SK-N-SH (cell line): ENCODE results near the gene SUN5. TPM values are rescaled to one million over a fixed set of nuclear protein-coding genes. Genes with fewer than 3 reads are reported as not detected.

ENCODE experiments used
- CTCF ChIA-PET: fragments of 300-600, 350-600 bp; formaldehyde crosslinking; extraction: SDS; loops from one replicate; lab custom pipeline; 2021; lab: Yijun Ruan, JAX
- POLR2A ChIA-PET: fragments of 350-600 bp; sonication (Branson Sonifier 250); formaldehyde crosslinking; extraction: SDS; loops from one replicate; lab custom pipeline; 2020; ENCODE audit warnings: antibody characterized with exemption, inconsistent platforms; lab: Yijun Ruan, JAX
- DNase-seq: peaks from one replicate; pipeline ENCODE4 v3.0.0; 2012
- H2AFZ ChIP-seq: fragments of 200-600 bp; sonication (generic); 2 replicates; pipeline ENCODE4 v1.8.1; 2016; ENCODE audit warnings: antibody characterized with exemption, mild to moderate bottlenecking, low read depth
- H3F3A ChIP-seq: fragments of 200-600 bp; sonication (generic); replicated peaks from 2 replicates; pipeline ENCODE3; 2016; ENCODE audit warnings: antibody characterized with exemption, mild to moderate bottlenecking; ENCODE audit not compliant: insufficient read depth
- H3K27ac ChIP-seq, 2 experiments: fragments of 200-500 bp in 1 of 2; fragments of 200-600 bp in 1 of 2; sonication (Bioruptor generic) in 1 of 2; sonication (generic), shearing (Covaris generic) in 1 of 2; 2 replicates each; pipeline versions ENCODE4 v1.5.1 to v1.6.1; 2014 to 2016; ENCODE audit warnings: low read depth in 2 of 2, inconsistent platforms in 1 of 2, low read length in 1 of 2, mild to moderate bottlenecking in 1 of 2, mixed read lengths in 1 of 2
- H3K27me3 ChIP-seq: fragments of 200-600 bp; sonication (generic), shearing (Covaris generic); 2 replicates; pipeline ENCODE4 v1.6.1; 2016; ENCODE audit warnings: mixed run types; ENCODE audit not compliant: insufficient read depth
- H3K36me3 ChIP-seq, 2 experiments: fragments of 200-500 bp in 1 of 2; fragments of 200-600 bp in 1 of 2; sonication (Bioruptor generic) in 1 of 2; sonication (generic) in 1 of 2; replicated peaks in 1 of 2; 2 replicates each; pipeline versions ENCODE3 to v1.5.1; 2014 to 2016; ENCODE audit warnings: low read length in 1 of 2, mild to moderate bottlenecking in 1 of 2; ENCODE audit not compliant: insufficient read depth in 2 of 2, control insufficient read depth in 1 of 2
- H3K4me1 ChIP-seq, 2 experiments: fragments of 200-500 bp in 1 of 2; fragments of 200-600 bp in 1 of 2; sonication (Bioruptor generic) in 1 of 2; sonication (generic), shearing (Covaris generic) in 1 of 2; 2 replicates each; pipeline versions ENCODE4 v1.5.1 to v1.6.1; 2014 to 2016; ENCODE audit warnings: low read depth in 1 of 2, low read length in 1 of 2, mixed run types in 1 of 2; ENCODE audit not compliant: insufficient read depth in 2 of 2, control insufficient read depth in 1 of 2
- H3K4me2 ChIP-seq: fragments of 200-600 bp; sonication (generic), shearing (Covaris generic); 2 replicates; pipeline ENCODE4 v1.6.1; 2017; ENCODE audit warnings: mixed run types
- H3K4me3 ChIP-seq, 2 experiments: fragments of 200-500 bp in 1 of 2; fragments of 200-600 bp in 1 of 2; sonication (Bioruptor generic) in 1 of 2; sonication (generic), shearing (Covaris generic) in 1 of 2; 2 replicates each; pipeline versions ENCODE4 v1.5.1 to v1.8.1; 2014 to 2016; ENCODE audit warnings: low read depth in 2 of 2, inconsistent platforms in 1 of 2, low read length in 1 of 2, mild to moderate bottlenecking in 1 of 2, mixed read lengths in 1 of 2, moderate library complexity in 1 of 2
- H3K79me2 ChIP-seq: fragments of 200-600 bp; sonication (generic); 2 replicates; pipeline ENCODE4 v1.8.1; 2017; ENCODE audit warnings: mild to moderate bottlenecking; ENCODE audit not compliant: insufficient read depth
- H3K9ac ChIP-seq: fragments of 200-600 bp; sonication (generic); 2 replicates; pipeline ENCODE4 v1.6.1; 2017; ENCODE audit warnings: mixed run types
- H3K9me2 ChIP-seq: fragments of 200-600 bp; sonication (generic); 2 replicates; pipeline ENCODE4 v1.6.1; 2017; ENCODE audit warnings: mixed run types
- H3K9me3 ChIP-seq: fragments of 200-600 bp; sonication (generic); 2 replicates; pipeline ENCODE4 v1.6.1; 2017; ENCODE audit warnings: mixed run types, mild to moderate bottlenecking, moderate library complexity
- H4K20me1 ChIP-seq: fragments of 200-600 bp; sonication (generic); 2 replicates; pipeline ENCODE4 v1.6.1; 2017; ENCODE audit warnings: mild to moderate bottlenecking, mixed run types; ENCODE audit not compliant: insufficient read depth
- CTCF ChIP-seq: fragments of 200-600 bp; sonication (generic); IDR thresholded peaks from 2 replicates; pipeline ENCODE4 v1.6.1; 2017; ENCODE audit warnings: antibody characterized with exemption, mild to moderate bottlenecking, moderate library complexity
- EZH2phosphoT487 ChIP-seq: fragments of 200-600 bp; sonication (generic); IDR thresholded peaks from 2 replicates; pipeline ENCODE4 v1.6.1; 2017; ENCODE audit warnings: low read depth, mixed run types, mild to moderate bottlenecking, antibody characterized with exemption, moderate library complexity, borderline replicate concordance
- IRF3 ChIP-seq: fragments of 150-350 bp; IDR thresholded peaks from 2 replicates; pipeline ENCODE4 v1.6.1; 2016; ENCODE audit warnings: mild to moderate bottlenecking, low read depth, low read length
- REST ChIP-seq: IDR thresholded peaks from 2 replicates; pipeline ENCODE4 v1.6.1; 2012; ENCODE audit warnings: mild to moderate bottlenecking, low read depth, low read length, moderate library complexity
- RFX5 ChIP-seq: IDR thresholded peaks from 2 replicates; pipeline ENCODE4 v1.6.1; 2012; ENCODE audit warnings: mild to moderate bottlenecking, improper control_type of control experiment, low read length
- TCF12 ChIP-seq: IDR thresholded peaks from 2 replicates; pipeline ENCODE4 v1.4.0; 2012
- USF1 ChIP-seq: IDR thresholded peaks from 2 replicates; pipeline ENCODE4 v1.4.0; 2012; ENCODE audit warnings: low read depth, borderline replicate concordance
- ZBTB33 ChIP-seq: IDR thresholded peaks from 2 replicates; pipeline ENCODE4 v1.4.0; 2012; ENCODE audit warnings: low read depth, borderline replicate concordance
- WGBS: methylation state at CpG from one replicate; pipeline ENCODE4 v1.1.6; 2017; ENCODE audit warnings: low lambda C conversion rate; 5-methylcytosine and 5-hydroxymethylcytosine counted together
- polyA plus RNA-seq, 3 experiments: library from polyadenylated mRNA; depleted of rRNA; stranded (reverse); fragments of >200 nt; gene quantifications; 2 replicates each; pipeline ENCODE4 v1.2.3, GENCODE V29; 2012

The SUN5 gene
- polyA plus RNA-seq, 1 of the 3 experiments (the other 2 are of a cell fraction), result not detected

GRCh38 chr20:33019465-33020277 is 15.4 kb upstream of the SUN5 start:
- H3K36me3 ChIP-seq, result no peaks in the 10 kb centered on the region
- no peaks in the 10 kb centered on the region for H3K9me2 ChIP-seq
- no peaks in the 10 kb centered on the region for H3K4me1 ChIP-seq
- TF ChIP-seq TCF12 (no peak), REST (no peak), USF1 (no peak), CTCF (no peak), IRF3 (no peak), ZBTB33 (no peak), RFX5 (no peak), EZH2phosphoT487 (no peak)
- no peaks in the 10 kb centered on the region for H3K79me2 ChIP-seq
- H3K9me3 ChIP-seq, result no peaks in the 10 kb centered on the region
- no peaks in the 10 kb centered on the region for H3F3A ChIP-seq
- H2AFZ ChIP-seq, result no peak overlapping the region
- H4K20me1 ChIP-seq, result no peaks in the 10 kb centered on the region
- no peak overlapping the region for H3K27ac ChIP-seq
- H3K9ac ChIP-seq, result no peak overlapping the region
- peaks cover 36% of the 10 kb centered on the region for H3K27me3 ChIP-seq
- 35% methylated on average over 15 of the region's 23 CpGs for WGBS
- ChIA-PET POLR2A (no interaction called here), CTCF (interaction anchor here (1.0 kb wide), 1 partner anchor 15 kb away, joined by 3 read pairs; no protein-coding TSS in a partner anchor)
- no peak overlapping the region for H3K4me2 ChIP-seq
- H3K4me3 ChIP-seq, result no peak overlapping the region
- DNase-seq, result no peak
